ENCODE data around the gene ANKRD18B.
"Not testable (repeated sequence)": the region's sequence is repeated elsewhere in the genome, so short reads cannot be mapped to it uniquely, and the experiment has no call there.

Gene ANKRD18B

DNA sequence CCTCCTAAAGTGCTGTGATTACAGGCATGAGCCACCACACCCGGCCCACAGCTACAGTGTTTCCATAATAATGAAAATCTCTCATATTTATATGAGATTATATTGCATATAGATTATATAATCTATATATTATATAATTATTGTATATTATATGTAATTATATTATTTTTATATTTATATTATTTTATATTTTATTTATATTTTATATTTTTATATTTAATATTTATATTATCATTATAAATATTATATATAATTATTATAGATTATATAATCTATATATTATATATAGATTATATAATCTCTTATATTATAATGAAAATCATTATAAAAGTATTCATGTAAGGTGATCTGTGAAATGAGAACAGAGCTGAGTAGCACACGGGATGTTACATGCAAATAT lies 11.5 kb downstream of the ANKRD18B start:
- no peak for DNase-seq

DNA sequence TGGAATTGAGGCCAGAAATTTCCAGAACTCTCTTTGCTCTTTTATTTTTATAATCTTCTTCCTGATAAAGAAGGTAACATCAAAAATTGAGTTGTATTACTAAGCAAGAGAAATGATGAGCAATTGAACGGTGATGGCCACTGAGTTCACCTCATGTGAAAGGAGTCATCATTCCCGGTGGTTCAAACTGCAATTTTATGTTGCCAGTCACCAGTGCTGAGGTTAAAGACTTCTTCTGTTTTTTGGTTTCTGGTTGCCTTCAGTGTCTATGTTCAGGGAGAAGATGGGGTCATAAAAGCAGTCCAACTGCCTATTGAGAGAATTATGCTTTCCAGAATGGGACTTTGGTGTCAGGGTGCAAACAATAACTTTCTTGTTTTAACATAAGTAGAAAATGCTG lies 19.4 kb downstream of the ANKRD18B start:
- DNase-seq = not testable (repeated sequence)

DNA sequence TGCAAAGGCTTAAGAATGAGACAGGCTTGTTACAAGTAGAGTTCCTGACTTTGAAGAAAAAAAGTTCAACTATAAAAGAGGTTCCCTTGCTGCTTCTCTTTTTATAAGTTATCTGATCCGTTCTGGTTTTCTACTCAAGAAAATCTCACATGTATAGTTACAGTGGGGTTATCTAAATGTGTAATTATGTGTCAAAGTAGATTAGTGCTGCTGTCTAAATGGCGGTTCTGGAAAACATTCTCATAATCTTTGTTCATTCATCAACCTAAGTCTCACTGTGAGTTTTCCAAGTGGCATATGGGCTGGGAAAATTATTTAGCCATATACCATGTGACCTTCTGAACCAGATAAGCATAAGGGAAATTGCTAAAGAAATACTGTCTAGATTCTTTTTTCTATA lies 21.7 kb downstream of the ANKRD18B start:
- not testable (repeated sequence) for DNase-seq

GRCh38 chr9:33548816-33549215 lies 24.8 kb downstream of the ANKRD18B start:
- DNase-seq = not testable (repeated sequence)

- DNase-seq = not testable (repeated sequence)
Measured at GRCh38 chr9:33549418-33549817, 25.4 kb downstream of the ANKRD18B start.

GRCh38 chr9:33551183-33551582 lies 27.1 kb downstream of the ANKRD18B start:
- DNase-seq = not testable (repeated sequence)

GRCh38 chr9:33552315-33552725 lies 28.3 kb downstream of the ANKRD18B start:
- DNase-seq = not testable (repeated sequence)

DNA sequence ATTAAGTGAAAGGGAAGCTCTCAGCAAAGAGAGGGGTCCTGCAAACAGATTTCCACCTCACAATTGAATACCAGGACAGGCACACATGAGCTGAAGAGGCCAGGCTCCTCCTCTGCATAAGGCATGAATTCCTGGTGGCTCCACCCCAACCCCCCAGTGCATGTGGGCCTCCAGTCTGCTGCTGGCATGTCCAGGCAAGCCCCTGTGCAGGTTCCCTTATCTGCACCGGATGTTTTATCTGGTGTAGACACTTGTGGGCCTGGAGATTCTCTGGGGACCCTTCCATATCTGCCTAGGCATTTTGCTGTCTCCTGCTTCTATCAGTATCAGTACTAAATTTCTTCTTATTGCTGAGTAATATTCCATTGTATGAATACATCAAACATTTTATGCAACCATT lies 36.2 kb downstream of the ANKRD18B start:
- DNase-seq = not testable (repeated sequence)

GRCh38 chr9:33562196-33562595 lies 38.1 kb downstream of the ANKRD18B start:
- DNase-seq = not testable (repeated sequence)

- DNase-seq = not testable (repeated sequence)
Measured at GRCh38 chr9:33567776-33568175, 43.7 kb downstream of the ANKRD18B start.

DNA sequence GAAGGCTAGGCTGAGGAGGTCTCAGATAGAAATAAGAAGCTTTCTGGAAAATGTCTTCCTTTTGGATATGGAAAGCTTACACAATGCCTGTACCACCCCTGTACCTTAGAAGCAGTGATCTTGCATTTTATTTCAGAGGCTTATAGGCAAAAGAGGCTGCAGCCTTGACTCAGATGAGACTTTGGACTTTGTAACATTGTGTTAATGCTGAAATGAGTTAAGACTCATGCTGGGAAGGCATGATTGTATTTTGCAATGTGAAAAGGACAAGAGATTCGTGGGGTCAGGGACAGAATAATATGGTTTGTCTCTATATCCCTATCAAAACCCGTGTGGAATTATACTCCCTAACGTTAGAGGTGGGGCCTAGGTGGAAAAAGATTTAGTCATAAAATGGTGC lies 53.7 kb downstream of the ANKRD18B start:
- DNase-seq = not testable (repeated sequence)

DNA sequence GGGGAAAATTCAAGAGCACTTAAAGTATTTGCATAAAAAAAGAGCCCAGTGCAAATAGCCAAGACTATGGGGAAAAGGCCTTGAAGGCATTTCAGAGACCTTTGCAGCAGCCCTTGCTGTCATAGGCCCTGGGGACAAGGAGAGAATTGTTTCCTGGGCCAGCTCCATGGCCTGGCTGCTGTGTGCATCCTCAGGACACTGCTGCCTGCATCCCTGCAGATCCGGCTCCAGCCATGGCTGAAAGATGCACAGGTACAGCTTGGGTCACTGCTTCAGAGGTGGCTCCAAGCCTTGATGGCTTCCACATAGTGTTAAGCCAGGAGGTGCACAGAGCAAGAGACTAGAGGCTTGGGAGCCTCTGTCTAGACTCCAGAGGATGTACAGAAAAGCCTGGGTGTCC lies 55.9 kb downstream of the ANKRD18B start:
- not testable (repeated sequence) for DNase-seq

- not testable (repeated sequence) for DNase-seq
Measured at GRCh38 chr9:33582686-33583085, 58.6 kb downstream of the ANKRD18B start.

DNA sequence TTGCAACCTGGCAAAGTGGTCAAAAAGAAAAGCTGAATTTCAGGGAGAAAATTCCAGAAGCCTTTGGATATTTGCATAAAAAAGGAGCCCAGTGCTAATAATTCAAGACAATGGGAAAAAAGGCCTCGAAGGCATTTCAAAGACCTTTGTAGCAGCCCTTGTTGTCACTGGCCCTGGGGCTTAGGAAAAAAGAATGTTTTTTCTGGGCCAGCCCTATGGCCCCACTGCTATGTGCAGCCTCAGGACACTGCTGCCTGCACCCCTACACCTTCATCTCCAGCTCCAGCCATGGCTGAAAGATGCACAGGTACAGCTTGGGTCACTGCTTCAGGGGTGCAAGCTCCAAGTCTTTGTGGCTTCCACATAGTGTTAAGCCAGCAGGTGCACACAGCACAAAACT lies 62.1 kb downstream of the ANKRD18B start:
- not testable (repeated sequence) for DNase-seq

DNA sequence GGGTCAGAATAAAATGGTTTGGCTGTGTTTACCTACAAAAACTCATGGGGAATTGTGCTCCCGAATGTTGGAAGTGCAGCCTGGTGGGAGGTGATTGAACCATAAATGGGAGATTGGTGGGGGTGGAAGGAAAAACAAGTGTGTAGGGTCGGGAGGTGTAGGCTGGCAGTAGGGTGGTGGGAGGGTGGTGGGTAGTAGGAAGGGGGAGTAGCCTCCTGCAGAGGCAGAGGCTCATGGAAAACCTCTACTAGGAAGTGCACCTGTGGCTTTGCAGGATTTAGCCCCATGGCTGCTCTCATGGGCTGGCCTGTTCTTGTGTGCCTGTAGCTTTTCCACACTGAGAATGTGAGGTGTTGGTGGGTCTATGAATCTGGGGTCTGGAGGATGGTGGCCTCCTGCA lies 63.7 kb downstream of the ANKRD18B start:
- DNase-seq = not testable (repeated sequence)

- DNase-seq = not testable (repeated sequence)
Measured at GRCh38 chr9:33588876-33589275, 64.8 kb downstream of the ANKRD18B start.

DNA sequence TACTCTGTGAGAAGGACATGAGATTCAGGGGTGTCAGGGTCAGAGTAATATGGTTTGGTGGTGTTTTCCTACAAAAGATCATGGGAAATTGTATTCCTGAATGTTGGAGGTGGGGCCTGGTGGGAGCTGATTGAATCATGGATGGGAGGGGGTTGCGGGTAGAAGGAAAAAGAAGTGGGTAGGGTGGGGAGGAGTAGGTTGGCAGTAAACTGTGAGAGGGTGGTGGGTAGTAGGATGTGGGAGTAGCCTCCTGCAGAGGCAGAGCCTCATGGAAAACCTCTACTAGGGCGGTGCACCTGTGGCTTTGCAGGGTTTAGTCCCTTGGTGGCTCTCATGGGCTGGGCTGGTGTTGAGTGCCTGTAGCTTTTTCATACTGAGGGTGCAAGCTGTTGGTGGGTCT lies 66.8 kb downstream of the ANKRD18B start:
- DNase-seq = not testable (repeated sequence)

DNA sequence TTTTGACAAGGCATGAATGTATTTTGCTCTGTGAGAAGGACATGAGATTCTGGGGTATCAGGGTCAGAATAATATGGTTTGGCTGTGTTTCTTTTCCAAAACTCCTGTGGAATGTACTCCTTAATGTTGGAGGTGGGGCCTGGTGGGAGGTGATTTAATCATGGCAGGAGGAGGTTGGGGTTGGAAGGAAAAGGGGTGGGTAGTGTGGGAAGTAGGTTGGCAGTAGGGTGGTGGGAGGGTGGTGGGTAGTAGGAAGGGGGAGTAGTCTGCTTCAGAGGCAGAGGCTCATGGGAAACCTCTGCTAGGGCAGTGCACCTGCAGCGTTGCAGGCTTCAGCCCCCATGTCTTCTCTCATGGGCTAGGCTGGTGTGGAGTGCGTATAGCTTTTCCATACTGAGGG lies 72.9 kb downstream of the ANKRD18B start:
- not testable (repeated sequence) for DNase-seq

DNA sequence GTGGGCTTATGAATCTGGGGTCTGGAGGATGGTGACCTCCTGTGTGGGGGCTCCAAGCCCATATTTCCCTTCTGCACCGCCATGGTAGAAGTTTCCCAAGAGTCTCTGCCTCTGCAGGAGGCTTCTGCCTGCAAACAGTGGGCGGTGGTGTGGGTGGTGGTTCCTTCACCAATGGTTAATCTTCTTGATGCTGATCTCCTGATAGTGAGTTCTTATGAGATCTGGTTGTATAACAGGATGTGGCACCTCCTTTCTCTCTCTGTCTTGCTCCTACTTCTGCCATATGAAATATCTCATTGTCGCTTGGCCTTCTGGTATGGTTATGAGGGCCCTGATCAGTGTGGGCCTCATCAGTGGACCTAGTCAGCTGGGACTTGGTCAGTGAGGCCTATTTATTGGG lies 73.3 kb downstream of the ANKRD18B start:
- DNase-seq = not testable (repeated sequence)

DNA sequence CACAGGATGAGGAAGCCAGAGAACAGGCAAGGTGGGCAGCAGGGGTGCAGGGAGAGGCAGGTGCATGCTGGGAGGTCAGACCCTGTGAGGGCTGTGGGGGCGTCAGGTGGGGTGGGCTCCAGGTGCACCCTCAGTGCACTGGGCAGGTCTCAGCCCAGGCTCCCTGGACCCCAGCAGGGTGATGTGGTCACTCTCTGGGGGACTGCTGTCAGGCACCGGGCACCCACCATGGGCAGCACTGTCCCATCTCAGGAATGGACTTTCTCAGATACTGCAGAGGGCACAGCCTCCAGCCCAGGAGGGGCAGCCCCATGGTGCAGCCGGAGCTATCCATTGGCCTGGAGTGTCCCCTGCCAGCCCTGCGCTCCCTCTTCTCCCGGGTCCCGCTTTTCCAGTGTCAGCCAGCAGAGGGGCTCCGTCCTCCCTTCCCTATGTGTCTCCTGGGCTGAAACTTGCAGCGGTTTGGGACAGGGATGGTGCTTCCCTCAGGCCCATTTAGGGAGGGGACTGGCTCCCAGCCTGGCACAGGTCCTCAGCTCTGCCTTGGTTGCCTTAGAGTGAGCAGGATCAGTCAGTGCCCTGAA lies 74.8 kb downstream of the ANKRD18B start:
- not testable (repeated sequence) for DNase-seq

DNA sequence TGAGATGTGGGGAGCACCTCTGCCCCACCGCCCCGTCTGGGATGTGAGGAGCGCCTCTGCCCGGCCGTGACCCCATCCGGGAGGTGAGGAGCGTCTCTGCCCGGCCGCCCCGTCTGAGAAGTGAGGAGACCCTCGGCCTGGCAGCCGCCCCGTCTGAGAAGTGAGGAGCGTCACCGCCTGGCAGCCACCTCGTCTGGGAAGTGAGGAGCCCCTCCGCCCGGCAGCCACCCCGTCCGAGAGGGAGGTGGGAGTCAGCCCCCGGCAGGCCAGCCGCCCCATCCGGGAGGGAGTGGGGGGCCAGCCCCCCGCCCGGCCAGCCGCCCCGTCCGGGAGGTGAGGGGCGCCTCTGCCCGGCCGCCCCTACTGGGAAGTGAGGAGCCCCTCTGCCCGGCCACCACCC lies 76.9 kb downstream of the ANKRD18B start:
- DNase-seq = not testable (repeated sequence)

- not testable (repeated sequence) for DNase-seq
Measured at GRCh38 chr9:33604249-33604648, 80.2 kb downstream of the ANKRD18B start.

DNA sequence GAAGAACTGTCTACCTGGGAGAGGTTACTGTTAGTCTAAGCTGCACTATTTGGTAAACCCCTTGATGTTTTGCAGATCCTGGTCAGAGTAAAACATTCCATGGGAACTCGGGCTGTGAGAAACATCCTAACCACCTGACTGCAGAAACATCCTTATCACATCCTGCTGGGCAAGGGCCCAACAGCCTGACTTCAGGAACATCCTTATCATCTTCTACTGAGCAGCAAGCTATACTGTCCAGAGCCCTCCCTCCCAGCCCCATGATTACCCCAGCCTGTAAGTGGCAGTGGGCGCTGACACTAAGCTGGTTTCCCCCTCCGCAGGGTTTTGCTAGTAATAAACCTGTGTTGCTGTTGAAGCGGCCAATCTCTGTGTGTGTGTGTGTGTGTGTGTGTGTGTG lies 80.9 kb downstream of the ANKRD18B start:
- not testable (repeated sequence) for DNase-seq

DNA sequence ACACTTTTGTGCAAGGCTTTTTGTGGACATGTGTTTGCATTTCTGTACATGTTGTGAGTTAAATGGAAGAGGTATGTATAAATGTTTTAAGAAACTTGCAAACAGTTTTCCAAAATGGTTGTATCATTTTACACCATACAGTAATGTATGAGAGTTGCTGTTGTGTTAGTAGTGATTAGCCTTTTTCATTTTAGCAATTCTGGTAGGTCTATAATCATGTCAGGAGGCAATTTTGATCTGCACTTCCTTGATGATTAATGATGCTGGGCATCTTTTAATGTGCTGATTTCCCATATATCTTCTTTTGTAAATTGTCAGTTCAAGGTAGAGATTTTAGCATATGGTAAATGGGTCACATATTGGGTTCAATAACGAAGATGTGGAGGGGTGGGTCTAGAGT lies 87.3 kb downstream of the ANKRD18B start:
- no peak for DNase-seq

DNA sequence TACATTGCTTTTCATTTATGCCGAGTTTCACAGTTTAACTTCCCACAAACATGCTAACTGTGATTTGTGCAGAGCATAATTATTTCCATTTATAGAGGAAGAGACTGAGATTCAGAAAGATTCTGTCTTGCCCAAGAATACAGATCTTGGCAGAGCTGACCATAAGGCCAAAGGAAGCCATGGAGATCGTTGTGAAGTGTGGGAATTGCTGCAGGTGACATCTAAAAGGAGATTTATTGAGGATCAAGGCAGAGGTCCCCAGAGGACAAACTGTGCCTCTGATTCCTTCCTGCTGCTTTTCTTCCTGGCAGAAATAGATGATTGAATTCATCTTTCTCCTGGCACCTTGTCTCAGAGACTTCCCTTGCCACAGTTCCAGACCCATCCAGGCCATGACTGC lies 88.4 kb downstream of the ANKRD18B start:
- not testable (repeated sequence) for DNase-seq

All from NCI-H2029 (cell line).